ENCODE measurements around the gene SCARB2. TPM values are rescaled to one million over a fixed set of nuclear protein-coding genes. Genes with fewer than 3 reads are reported as not detected.

Gene SCARB2
- total RNA-seq, 1 donor from 2014 or later: 223 TPM

DNA sequence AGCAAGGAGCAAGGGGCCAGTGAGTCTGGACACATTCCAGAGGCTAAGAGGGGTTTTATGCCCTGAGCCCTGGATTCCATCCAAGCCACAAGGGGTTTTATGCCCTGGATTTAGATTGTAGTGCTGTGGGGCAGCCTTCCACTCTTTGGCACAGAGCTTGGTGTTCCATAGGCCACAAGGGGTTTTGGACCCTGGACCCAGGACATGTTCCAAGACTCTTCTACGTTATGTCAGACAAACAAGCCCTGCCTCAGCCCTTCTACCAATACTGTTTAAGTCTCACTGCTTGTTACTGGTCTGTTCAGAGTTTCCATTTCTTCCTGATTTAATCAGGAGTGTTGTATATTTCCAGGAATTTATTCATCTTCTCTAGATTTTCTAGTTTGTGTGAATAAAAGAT is 12.8 kb upstream of the SCARB2 start:
- no peak for DNase-seq

- no peak for DNase-seq
Observed at GRCh38 chr4:76224171-76224570, 10.5 kb upstream of the SCARB2 start.

GRCh38 chr4:76219299-76220055 is 5.9 kb upstream of the SCARB2 start:
- no peak for DNase-seq

- no peak for DNase-seq
Observed at GRCh38 chr4:76216975-76217814, 3.6 kb upstream of the SCARB2 start.

DNA sequence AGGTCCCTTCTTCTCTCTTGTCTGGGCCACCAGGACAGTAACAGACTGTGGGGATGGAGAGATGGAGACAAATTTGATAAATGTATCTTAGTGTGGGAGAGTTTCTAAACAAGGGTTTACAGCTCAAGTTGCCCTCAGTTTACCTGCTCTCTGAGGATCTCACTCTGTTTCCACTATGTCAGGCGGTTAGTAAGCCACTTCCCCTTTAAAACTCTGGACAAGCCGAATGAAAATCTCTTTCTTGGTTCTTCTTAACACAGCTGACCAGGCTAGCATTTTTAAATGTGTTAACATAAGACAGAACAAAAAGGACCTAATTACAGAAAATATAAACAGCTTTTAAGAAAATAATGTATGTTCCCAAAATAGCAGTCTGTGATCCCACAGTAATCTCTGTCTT is 2.9 kb upstream of the SCARB2 start:
- no peak for DNase-seq

- no peak for DNase-seq
Observed at GRCh38 chr4:76215077-76215476, 1.5 kb upstream of the SCARB2 start.

DNA sequence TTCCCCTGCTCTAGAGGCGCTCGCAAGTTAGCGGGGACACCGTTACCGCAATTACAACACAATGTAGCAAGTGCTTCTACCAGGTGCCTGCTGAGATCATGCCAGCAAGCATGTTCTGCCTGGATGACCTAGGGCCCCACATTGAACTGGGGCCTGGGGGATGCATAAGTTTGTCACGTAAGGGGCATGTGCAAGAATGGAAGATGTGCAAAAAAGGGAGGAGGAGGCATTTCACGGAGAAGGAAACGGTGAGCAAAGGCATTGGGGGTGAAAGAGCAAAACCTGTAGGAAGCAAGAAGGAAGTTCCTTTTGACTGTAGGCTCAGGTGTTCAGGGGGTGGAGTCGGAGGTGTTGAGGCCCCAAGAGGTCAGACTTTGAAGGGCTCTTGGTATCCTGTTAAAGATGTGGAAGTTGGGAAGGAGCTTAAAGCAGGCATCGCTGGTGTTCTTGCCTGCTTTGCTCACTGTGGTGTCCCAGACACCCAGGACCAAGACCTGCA is 602 bp upstream of the SCARB2 start:
- no peak for DNase-seq

DNA sequence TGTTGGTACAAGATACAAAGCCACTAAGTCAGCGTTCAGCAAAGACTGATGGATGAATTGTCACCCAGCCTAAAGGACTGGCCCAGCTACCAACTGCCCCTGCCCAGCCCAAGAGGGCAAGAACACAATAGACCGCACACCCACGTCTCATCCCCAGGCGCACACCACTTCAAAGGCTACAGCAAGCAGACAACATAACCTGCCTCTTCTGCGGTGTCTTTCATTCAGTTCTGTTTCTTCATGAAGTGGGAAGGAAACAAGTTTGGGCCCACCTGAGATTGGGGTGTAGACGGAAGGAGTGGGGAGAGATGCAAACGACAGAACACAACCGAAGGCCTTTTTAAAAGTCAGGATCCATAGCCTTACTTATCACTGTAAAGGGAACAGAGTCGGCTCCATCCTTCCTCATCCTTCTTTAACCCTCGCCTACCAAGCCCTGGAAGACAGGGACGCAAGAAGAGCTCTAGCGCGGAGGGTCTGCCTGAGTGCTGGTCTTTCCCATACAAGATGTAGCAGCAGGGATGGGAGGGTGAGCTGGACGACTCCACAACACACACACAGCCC is 691 bp downstream of the SCARB2 start:
- DNase-seq: no peak

DNA sequence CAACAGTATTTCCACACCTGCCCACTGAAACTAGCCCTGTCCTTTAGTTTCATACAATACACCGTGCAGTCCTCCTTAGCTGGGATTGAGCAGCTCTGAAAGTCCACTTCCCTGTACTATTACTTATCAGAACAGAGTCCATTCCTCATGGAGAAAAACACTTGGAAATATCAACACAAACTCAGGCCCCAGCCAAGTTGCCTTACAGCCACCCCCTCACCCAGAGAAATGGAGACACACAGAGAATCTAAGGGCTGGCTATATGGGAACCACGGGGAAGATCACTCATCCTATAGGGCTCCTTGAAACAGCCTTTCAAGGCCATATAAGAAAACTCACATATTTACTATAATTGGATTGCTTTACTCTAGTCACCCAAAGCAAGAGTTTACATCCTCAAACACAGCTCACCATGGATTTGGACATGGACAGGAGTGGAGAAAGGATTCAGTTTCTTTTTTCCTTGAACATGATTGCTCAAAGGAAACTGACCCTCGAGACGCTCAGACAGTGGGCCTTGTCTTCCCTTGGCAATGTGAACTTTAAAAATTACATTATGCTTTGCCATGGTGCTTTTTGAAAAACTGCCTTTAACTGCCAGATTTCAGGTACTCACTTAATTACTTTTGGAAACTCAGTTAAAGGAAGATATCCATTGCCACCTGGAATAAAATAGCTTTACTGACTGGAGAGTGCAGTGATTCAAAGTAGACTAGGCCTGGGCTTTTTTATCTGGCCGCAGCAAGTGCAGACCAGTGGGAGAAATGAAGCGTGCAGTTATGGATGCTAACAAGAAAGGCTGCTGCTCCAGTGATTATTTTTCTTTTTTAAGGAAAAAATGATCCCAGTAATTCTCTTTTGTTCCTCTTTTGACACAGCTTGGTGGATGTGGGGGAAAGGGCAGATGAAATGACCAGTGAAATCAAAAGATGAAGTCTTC is 1.6 kb downstream of the SCARB2 start:
- no peak for DNase-seq

DNA sequence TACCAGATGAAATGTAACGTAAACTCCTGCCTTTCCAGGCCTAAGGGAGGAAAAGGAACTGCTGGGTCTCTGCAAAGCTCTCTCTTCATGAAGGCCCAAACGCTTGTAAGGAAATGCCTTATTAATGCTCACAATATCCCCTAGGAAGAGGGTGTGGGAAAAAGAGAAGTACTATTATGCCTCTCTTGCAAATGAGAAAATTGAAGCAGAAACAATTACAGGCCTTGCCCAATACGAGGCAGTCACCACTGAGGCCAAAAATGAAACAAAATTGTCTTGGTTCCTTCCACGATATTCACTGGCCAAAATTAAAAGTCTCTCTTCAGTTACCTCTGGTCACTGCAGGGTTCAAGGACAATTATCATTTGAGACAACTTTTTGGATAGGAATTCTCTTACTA is 3.2 kb downstream of the SCARB2 start:
- no peak for DNase-seq

GRCh38 chr4:76209881-76210280 is 3.7 kb downstream of the SCARB2 start:
- no peak for DNase-seq

DNA sequence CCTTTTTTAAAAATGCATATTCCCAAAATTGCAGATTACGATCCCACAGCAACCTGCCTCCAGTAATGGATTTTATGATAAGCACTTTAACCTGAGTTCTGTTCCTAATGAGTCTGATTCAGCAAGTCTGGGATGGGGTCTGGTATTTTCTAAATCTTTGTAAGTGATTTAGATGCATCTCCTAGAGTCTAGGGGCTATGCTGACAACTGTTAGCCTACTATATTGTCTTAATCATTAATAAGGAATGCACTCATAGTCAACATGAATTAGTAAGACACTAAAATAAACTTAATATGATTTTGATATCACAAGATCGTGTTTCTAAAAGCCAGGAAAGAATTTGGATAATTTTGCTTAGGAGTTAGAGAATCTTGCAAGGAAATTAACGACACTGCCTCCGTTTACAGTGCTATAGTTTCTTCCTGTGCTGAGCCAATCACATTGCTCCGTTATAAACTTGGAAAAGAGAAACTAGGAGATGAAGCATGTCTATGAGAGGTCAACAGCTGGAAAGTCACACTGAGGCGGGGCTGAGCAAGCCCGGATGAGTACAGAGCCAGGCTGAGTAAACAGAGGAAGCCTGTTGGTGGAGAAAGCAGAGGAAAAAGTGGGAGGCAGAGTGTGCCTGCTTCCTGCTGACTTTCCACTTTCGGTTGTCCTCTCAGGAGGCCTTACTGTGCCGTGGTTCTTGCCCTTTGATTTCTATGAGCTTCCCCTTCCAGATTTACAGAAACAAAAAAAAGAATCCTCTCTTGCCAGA is 5.4 kb downstream of the SCARB2 start:
- DNase-seq: peak; percentile 67

- DNase-seq: no peak
Observed at GRCh38 chr4:76207549-76207948, 6.1 kb downstream of the SCARB2 start.

DNA sequence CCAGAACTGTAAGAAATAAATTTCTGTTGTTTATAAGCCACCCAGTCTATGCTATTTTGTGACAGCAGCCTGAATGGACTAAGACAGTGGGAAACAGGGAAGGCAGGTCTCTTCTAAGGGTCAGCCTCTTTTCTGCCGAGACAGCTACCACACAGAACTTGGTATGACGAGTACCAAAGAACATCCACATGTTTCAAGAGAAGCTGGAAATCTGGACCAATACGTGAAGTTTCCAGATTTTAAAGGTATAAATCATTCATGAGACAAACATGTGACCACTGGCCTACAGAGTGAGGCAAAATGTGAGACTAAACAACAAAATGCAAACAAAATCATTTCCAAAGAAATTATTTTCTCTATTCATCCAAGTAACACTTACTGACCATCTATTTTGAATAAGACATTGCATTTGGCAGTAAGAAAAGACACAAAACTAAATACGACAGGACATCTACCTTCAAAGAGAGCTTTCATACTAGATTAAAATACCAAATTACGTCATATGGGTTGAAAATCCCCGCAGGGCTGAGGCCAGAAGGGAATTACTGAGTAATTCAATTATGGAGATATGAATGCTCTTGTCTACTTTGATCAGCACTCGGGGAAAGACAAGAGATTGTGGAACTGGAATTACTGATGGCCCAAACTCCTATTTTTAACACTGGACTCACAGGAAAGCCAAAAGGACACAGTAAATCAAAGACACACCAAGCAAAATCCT is 7.2 kb downstream of the SCARB2 start:
- no peak for DNase-seq

DNA sequence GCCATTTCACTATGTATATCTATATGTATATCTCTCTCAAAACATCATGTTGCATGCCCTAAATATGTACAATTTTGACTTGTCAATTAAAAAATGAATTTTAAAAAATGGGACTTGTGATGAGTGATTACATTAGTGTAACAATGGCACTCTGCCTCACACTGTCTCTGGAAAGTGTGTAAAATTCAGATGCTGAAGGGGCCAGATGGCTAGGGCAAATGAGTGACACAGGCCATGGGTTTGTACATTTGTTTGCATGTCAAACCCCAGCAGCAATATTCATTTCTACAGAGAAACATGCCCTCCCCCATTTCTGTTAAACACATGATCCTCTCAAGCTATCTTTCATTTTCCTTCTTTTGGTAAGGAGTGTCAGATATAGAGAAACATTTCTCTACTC is 8.1 kb downstream of the SCARB2 start:
- no peak for DNase-seq

GRCh38 chr4:76204936-76205335 is 8.7 kb downstream of the SCARB2 start:
- DNase-seq: no peak

GRCh38 chr4:76203541-76203940 is 10.1 kb downstream of the SCARB2 start:
- DNase-seq: no peak

DNA sequence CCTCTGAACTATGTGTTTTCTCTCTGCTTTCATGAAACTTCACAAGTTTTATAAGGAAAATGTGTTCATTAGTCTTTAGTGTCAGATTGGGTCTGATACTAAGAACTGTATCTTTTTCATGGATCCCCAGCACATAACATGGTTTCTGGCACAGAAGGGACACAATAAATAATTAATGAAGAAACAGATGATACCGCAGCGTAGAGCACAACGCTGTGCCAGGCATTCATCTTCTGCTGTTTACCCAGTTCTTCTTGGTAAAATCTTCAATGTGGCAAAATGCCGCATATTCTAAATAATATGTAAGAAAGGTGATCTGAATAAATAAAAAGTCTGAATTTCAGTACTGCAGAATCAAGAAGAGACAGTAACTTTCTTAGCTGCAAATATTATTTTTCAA is 12.3 kb downstream of the SCARB2 start:
- no peak for DNase-seq

- no peak for DNase-seq
Observed at GRCh38 chr4:76200771-76201231, 12.8 kb downstream of the SCARB2 start.

- DNase-seq: peak; percentile 48
Observed at GRCh38 chr4:76199664-76200211, 13.9 kb downstream of the SCARB2 start.
